ENCODE data around the gene DGLUCY.
"Not testable (repeated sequence)": the region's sequence is repeated elsewhere in the genome, so short reads cannot be mapped to it uniquely, and the experiment has no call there.

The DGLUCY gene

DNA sequence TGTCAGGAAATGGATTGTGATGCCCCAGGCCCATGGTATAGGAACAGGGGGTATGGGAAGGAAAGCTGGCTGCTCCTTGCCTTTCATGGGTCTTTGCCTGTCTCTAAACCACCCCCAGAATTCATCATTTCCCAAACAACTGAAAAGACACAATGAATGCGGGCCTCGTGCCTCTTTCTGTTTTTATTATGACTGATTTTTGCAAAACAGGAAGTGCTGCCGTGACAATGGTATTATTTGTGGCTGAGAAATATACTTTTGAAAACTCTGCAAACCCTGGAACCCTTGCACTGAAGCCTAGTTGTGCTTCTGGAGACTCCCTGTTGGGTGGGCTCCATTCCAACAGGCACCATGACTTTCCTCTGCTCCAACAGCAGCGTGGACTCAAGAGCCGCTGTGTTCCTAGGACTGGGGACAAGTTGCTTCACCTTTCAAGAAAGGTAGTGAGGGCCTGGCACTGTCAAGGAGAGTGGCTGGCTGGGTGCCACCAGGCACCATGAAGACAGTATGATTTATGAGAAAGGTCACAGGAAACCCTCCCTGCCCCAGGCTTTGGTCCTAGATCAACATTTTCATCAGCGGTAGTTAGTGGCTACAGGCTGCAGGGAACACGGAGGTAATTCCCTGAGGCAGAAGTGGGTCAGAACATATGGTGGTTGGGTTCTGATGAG is 4.8 kb upstream of the DGLUCY start:
- DNase-seq, result no peak

GRCh38 chr14:91111443-91111842 is 2.4 kb upstream of the DGLUCY start:
- no peak for DNase-seq

GRCh38 chr14:91112194-91112593 is 1.7 kb upstream of the DGLUCY start:
- DNase-seq, result no peak

GRCh38 chr14:91114079-91115065 is 499 bp downstream of the DGLUCY start:
- DNase-seq, result peak; percentile 38

DNA sequence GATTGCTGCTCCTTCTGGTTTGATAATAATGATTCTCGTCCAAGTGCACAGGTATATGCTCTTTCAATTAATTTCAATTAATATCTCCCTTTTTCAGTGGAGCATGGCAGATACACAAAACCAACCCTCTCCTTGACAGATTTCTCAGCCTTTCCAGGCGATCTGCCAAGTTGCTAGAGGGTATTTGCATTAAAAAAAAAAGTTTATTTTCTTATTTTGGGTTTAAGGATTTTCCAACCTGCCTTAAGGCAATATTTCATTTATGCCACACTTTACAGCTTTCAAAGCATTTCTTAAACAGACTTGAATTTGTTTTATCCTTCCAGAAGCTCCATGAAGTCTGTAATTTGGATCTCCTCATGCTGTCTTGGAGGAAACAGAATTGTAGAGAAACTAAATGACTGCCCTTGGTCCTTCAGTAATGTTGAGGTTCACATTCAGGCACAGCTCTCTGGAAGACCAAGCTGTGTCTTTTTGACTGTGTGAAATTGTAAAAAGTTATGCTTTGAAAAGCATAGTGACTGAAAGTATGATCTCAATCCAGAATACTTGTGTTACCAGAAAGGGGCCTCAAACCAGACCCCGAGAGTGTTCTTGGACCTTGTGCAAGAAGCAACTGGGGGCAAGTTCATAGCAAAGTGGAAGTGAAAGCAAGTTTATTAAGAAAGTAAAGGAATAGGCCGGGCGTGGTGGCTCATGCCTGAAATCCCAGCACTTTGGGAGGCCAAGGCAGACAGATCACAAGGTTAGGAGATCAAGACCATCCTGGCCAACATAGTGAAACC is 2.3 kb downstream of the DGLUCY start:
- no peak for DNase-seq

- DNase-seq, result no peak
Measured at GRCh38 chr14:91116913-91117588, 3.2 kb downstream of the DGLUCY start.

DNA sequence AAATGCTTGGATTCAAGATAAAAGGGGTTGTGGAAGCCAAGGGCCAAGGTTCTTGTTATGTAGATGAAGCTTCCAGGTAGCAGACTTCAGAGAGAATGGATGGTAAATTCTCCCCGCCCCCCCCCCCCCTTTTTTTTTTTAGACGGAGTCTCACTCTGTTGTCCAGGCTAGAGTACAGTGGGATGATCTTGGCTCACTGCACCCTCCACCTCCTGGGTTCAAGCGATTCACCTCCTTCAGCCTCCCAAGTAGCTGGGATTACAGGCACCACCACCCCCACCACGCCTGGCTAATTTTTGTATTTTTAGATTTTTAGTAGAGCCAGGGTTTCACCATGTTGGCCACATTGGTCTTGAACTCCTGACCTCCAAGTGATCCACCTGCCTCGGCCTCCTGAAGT is 4.1 kb downstream of the DGLUCY start:
- DNase-seq, result no peak

- DNase-seq, result no peak
Measured at GRCh38 chr14:91118511-91119068, 4.7 kb downstream of the DGLUCY start.

GRCh38 chr14:91119556-91120311 is 5.9 kb downstream of the DGLUCY start:
- peak; percentile 32 for DNase-seq

DNA sequence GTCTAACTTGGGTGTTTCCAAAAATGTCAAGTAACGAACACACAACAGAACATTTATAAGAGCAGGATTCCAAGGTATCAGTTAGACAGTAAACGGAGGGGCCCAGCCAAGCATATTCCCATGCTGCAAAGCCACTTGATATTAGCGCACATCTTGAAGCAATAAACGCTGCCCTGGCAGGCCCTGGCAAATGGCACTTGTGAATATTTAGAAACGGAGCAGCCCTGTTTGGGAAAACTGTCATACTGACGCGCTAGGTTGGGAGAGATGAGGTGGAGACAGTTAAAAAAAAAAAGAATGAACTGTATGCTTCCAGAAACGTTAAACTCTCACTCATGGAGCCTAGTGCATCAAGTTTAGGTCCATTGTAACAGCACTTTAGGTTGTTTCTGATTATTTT is 9.3 kb downstream of the DGLUCY start:
- no peak for DNase-seq

DNA sequence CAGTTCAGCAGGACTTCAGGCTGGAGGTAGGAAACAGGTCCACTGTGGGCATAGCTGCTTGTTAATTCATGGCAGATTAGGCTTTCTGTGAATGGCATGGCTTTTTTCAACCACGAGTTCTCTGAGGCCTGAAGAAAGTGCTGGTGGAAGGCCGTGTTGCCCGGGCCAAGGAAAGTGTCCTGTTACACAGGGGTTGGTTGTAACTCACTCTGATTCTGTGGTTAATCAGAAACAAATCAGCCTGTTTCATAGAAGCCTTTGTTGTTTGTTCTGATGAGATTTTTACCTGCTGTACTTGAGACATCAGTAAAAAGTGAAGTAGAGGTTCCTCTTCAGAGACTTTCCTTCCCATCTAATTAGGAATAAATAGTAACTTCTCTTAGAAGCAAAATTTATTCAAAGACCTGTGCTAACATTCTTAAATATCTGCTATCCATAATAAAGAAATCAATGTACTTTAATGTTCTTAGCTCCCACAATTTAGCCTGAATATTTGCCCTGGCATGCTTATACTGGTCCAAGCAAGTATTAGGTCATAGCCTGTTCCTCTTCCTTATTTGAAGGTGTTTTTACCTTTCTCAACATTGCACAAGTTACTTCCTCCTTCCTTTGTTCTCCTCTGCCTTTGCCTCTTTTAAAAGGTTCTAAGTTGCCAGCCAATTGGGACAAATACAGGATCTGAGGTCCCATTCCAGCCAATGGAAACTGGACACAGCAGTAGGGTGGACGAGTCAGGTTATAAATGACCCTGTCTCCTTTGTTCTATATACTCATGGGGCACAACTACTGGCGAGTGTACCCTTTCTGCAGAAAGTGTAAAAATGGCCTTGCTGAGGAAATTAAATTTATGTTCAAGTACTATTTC is 10.8 kb downstream of the DGLUCY start:
- DNase-seq, result not testable (repeated sequence)

GRCh38 chr14:91125271-91125660 is 11.4 kb downstream of the DGLUCY start:
- DNase-seq, result no peak

DNA sequence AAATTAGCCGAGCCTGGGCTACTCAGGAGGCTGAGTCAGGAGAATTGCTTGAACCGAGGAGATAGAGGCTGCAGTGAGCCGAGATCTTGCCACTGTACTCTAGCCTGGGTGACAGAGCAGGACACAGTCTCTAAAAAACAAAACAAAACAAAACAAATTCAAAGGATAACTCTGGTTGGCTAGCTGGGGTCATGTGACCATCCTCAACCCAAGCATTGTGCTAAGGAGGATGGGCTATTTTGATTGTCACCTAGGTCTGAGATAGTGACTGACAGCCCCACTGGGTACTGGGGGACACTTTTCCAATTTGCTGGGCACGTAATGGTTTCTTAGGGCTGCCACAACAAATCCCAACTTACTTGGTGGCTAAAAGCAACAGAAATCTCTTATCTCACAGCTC is 11.9 kb downstream of the DGLUCY start:
- DNase-seq, result no peak

DNA sequence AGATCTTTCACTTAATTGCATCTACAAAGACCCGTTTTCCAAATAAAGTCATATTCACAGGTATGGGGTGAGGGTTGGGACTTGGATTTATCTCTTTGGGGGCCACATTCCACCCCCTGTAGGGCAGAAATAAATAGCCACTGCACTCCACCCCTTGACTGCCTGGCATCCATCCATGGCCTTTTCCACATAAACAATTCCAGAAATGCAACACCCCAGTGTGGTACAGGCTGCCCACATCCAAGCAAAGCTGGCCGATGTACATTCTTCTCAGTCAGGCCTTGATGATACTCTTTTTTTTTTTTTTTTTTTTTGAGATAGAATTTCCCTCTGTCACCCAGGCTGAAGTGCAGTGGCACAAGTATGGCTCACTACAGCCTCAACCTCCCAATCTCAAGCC is 12.9 kb downstream of the DGLUCY start:
- no peak for DNase-seq

DNA sequence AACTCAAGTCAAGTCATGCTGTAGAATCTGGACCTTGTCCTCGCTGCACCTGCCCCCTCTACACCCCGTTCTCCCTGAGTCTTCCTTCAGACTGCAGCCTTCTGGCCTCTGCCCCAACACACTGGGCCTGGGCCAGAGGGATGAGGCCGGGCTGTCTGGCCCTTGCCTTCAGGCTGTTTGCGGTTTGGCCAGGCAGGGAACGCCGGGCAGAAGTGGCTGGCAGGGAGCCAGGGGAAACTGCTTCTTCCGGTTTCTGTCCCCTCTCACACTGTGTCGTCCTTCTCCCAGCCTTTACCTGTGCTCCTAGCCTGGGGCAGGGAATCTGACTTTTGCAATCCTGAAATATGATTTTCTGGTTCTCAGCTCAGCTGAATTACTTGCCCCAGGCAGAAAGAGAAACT is 13.5 kb downstream of the DGLUCY start:
- peak; percentile 35 for DNase-seq

- DNase-seq, result no peak
Measured at GRCh38 chr14:91127924-91128323, 14.1 kb downstream of the DGLUCY start.

DNA sequence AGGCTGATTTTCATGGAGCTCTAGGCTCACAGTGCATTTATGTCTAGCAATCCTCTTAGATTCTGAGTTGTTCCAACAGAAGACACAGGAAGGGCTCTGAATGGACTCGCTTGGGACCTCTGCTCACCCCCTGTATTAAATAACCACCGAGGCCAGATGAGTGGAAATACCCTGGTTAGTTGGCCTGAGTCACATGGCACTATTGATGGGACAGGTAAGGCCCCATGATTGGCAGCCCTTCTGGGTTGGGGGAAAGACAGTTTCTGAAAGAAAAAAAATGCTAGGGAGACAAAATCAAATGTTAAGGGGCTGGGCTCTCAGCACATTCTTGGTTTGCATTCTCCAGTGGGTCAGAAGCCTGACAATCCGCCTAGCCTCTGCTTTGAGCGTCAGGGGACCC is 14.8 kb downstream of the DGLUCY start:
- no peak for DNase-seq

- DNase-seq, result no peak
Measured at GRCh38 chr14:91129261-91129660, 15.4 kb downstream of the DGLUCY start.

DNA sequence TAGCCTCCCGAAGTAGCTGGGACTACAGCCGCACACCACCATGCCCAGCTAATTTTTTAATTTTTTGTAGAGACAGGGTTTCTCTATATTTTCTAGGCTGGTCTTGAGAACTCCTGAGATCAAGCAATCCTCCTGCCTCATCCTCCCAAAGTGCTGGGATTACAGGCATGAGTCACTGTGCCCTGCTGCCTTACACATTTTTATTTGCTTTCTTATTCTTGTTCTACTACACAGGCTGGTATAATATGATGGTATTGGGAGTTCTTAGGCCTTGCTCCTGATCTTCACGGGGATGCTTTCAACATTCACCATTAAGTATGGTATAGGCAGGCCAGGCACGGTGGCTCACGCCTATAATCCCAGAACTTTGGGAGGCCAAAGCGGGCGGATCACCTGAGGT is 21.2 kb downstream of the DGLUCY start:
- DNase-seq, result no peak

- DNase-seq, result peak; percentile 69
Measured at GRCh38 chr14:91138511-91139359, 24.9 kb downstream of the DGLUCY start.

Data from DMS53 (cell line).